Measurements from ENCODE around the gene PPP1CC. TPM values are rescaled to one million over a fixed set of nuclear protein-coding genes. Genes with fewer than 3 reads are reported as not detected.
A peak's percentile ranks its signal among the peaks of the same experiment; 100 is the strongest.

PPP1CC gene
- total and polyA plus RNA-seq, 11 donors = 90.6 to 207 (median 140) TPM

DNA sequence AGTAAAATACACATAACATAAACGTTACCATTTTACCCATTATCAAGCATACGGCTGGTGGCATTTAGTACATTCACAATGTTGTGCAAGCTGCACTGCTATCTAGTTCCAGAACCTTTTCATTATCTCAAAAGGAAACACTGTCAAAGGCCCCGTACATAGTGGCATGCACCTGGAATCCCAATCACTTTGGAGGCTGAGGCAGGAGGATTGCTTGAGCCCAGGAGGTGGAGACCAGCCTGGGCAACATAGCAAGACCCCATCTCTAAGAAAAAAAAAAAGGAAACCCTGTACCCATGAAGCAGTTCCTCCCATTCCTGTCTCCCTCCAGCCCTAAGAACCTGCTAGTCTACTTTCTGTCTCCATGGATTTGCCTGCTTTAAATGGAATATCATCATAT lies 46.4 kb downstream of the PPP1CC start:
- 85 to 92% (median 90%) methylated on average over 3 of the region's 3 CpGs for WGBS, 4 donors
- H3K27ac ChIP-seq = no peak overlapping the region
- H3K36me3 ChIP-seq = no peaks in the 10 kb centered on the region
- H3K27me3 ChIP-seq = no peaks in the 10 kb centered on the region
- intact Hi-C loops (cut with DNase I) = loop anchor here in 7 of 10 donors (5.0 to 10.0 kb wide), 9 partner anchors 46 to 244 kb away; partner anchors contain the start of genes ARPC3 (in 1 of the 7), PPP1CC (in 1 of the 7), RAD9B (in 1 of the 7) and TCTN1 (in 1 of the 7)
- no peak overlapping the region for H3K4me3 ChIP-seq
- TF ChIP-seq POLR2A (IDR thresholded peaks at IDR 0.05) = no peak
- TF ChIP-seq, protein P1, sequence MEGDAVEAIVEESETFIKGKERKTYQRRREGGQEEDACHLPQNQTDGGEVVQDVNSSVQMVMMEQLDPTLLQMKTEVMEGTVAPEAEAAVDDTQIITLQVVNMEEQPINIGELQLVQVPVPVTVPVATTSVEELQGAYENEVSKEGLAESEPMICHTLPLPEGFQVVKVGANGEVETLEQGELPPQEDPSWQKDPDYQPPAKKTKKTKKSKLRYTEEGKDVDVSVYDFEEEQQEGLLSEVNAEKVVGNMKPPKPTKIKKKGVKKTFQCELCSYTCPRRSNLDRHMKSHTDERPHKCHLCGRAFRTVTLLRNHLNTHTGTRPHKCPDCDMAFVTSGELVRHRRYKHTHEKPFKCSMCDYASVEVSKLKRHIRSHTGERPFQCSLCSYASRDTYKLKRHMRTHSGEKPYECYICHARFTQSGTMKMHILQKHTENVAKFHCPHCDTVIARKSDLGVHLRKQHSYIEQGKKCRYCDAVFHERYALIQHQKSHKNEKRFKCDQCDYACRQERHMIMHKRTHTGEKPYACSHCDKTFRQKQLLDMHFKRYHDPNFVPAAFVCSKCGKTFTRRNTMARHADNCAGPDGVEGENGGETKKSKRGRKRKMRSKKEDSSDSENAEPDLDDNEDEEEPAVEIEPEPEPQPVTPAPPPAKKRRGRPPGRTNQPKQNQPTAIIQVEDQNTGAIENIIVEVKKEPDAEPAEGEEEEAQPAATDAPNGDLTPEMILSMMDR (IDR thresholded peaks at IDR 0.05) = no peak
- H3K4me1 ChIP-seq = peaks cover 7 to 73% (median 15%) of the 10 kb centered on the region in 12 donors
- DNase-seq (no peak), ATAC-seq (no peak)
- no peaks in the 10 kb centered on the region for H3K9me3 ChIP-seq

DNA sequence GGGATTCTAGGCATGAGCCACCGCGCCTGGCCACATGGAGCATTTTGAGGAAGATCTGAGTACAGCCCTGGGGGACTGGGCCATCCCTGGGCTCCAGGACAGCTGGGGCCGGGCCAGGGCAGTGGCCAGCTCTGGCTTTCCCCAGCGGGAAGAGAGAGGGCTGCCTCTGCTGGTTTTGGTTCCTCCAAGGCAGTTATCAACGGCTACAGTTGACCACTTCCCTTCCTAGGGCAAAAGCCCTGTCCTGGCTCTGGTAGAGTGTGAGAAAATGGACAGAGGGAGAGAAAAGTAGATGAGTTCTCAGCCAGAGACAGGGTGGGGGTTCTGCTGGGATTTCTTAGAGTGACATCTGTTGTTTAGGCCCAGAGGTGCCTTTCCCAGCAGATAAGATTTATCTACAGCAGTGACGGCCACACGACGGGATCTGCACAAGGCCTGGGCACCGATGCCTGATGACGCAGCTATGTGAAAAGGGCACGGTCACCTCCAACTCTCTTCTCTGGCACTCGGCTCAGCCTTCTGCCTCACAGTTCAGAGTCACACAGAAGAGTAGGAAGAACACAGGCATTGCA lies 48.3 kb downstream of the PPP1CC start:
- Histone ChIP-seq H3K4me3 (no peak overlapping the region), H3K4me1 (peaks cover 7 to 89% (median 21%) of the 10 kb centered on the region in 12 donors), H3K36me3 (no peaks in the 10 kb centered on the region), H3K27ac (peak overlapping the region in 11 of 12 donors; percentile 29 to 91 (median 72)), H3K9me3 (no peaks in the 10 kb centered on the region), H3K27me3 (no peaks in the 10 kb centered on the region)
- ATAC-seq (peak; percentile 67 to 87 (median 74)), DNase-seq (peak; percentile 51 to 93 (median 76))
- intact Hi-C loops (cut with DNase I) = loop anchor here in 6 of 10 donors (5.0 to 10.0 kb wide), 5 partner anchors 77 to 190 kb away; partner anchors contain the start of genes RAD9B (in 1 of the 6), TCTN1 (in 1 of the 6) and VPS29 (in 1 of the 6)
- 38 to 58% (median 55%) methylated on average over 10 to 12 of the region's 12 CpGs for WGBS, 4 donors
- no peak for TF ChIP-seq POLR2A (IDR thresholded peaks at IDR 0.05)
- TF ChIP-seq, protein P1 (IDR thresholded peaks at IDR 0.05) = no peak

DNA sequence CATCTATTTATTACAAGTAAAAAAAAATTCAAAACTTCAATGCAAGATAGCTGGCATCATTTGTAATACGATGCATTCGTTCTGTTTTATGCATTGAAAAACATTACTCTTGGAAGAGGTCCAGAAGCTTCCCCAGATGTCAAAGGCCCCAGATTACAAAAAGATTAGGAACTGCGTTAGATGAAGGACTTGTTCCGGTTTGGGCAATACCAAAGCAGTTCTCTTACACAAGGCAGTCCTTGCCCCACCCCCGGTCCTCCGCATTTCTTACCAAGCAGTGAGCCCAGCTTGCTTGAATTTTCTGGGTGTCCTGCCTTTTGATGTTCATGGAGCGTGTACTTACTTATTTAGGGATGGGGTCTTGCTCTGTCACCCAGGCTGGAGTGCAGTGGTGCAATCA lies 49.0 kb downstream of the PPP1CC start:
- H3K27ac ChIP-seq = peak overlapping the region in 11 of 12 donors; percentile 29 to 91 (median 72)
- TF ChIP-seq POLR2A (IDR thresholded peaks at IDR 0.05) = no peak
- TF ChIP-seq, protein P1 (IDR thresholded peaks at IDR 0.05) = no peak
- ATAC-seq (no peak), DNase-seq (peak in 3 of 5 donors; percentile 51 to 67 (median 51))
- H3K36me3 ChIP-seq = no peaks in the 10 kb centered on the region
- H3K9me3 ChIP-seq = no peaks in the 10 kb centered on the region
- H3K27me3 ChIP-seq = no peaks in the 10 kb centered on the region
- peaks cover 3 to 85% (median 18%) of the 10 kb centered on the region in 12 donors for H3K4me1 ChIP-seq
- intact Hi-C loops (cut with DNase I) = loop anchor here in 6 of 10 donors (5.0 to 10.0 kb wide), 5 partner anchors 76 to 189 kb away; partner anchors contain the start of genes RAD9B (in 1 of the 6), TCTN1 (in 1 of the 6) and VPS29 (in 1 of the 6)
- no peak overlapping the region for H3K4me3 ChIP-seq
- 68 to 77% (median 72%) methylated on average over 7 of the region's 7 CpGs for WGBS, 4 donors

DNA sequence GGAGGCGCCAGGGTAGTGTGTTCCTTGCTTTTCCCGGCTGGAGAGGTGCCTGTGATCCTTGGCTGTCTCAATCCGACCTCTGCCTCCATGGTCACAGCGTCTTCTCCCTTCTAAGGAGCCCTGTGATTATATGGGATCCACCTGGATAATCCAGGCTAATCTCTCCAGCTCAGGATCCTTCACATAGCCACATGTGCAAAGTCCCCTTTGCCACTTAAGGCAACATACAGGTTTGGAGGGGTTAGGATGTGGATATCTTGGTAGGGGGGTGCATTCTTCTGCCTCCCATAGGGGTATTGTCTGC lies 52.6 kb downstream of the PPP1CC start:
- H3K9me3 ChIP-seq = no peaks in the 10 kb centered on the region
- H3K4me3 ChIP-seq = peak overlapping the region in 4 of 12 donors; percentile 65 to 84 (median 80)
- H3K4me1 ChIP-seq = peaks cover 5 to 79% (median 28%) of the 10 kb centered on the region in 12 donors
- WGBS, 4 donors = 69 to 74% (median 71%) methylated on average over 4 of the region's 4 CpGs
- H3K27ac ChIP-seq = peak overlapping the region; percentile 1 to 88 (median 80)
- H3K36me3 ChIP-seq = no peaks in the 10 kb centered on the region
- TF ChIP-seq, protein P1 (IDR thresholded peaks at IDR 0.05) = no peak
- TF ChIP-seq POLR2A (IDR thresholded peaks at IDR 0.05) = no peak
- DNase-seq = no peak
- no peaks in the 10 kb centered on the region for H3K27me3 ChIP-seq
- no peak for ATAC-seq
- intact Hi-C loops (cut with DNase I) = loop anchor here in 6 of 10 donors (5.0 to 10.0 kb wide), 5 partner anchors 73 to 185 kb away; partner anchors contain the start of genes RAD9B (in 1 of the 6), TCTN1 (in 1 of the 6) and VPS29 (in 1 of the 6)
